HG03095 (cell line): Measurements from ENCODE around the gene PCNX3.
A peak's percentile ranks its signal among the peaks of the same experiment; 100 is the strongest.
"Not testable (repeated sequence)": the region's sequence is repeated elsewhere in the genome, so short reads cannot be mapped to it uniquely, and the experiment has no call there.

Source experiments
- ATAC-seq: cut with Tn5 transposase; IDR thresholded peaks from one replicate; pipeline ENCODE4 v1.9.1; 2021; ENCODE audit warnings: moderate library complexity; ENCODE audit not compliant: unreplicated experiment

Gene PCNX3

DNA sequence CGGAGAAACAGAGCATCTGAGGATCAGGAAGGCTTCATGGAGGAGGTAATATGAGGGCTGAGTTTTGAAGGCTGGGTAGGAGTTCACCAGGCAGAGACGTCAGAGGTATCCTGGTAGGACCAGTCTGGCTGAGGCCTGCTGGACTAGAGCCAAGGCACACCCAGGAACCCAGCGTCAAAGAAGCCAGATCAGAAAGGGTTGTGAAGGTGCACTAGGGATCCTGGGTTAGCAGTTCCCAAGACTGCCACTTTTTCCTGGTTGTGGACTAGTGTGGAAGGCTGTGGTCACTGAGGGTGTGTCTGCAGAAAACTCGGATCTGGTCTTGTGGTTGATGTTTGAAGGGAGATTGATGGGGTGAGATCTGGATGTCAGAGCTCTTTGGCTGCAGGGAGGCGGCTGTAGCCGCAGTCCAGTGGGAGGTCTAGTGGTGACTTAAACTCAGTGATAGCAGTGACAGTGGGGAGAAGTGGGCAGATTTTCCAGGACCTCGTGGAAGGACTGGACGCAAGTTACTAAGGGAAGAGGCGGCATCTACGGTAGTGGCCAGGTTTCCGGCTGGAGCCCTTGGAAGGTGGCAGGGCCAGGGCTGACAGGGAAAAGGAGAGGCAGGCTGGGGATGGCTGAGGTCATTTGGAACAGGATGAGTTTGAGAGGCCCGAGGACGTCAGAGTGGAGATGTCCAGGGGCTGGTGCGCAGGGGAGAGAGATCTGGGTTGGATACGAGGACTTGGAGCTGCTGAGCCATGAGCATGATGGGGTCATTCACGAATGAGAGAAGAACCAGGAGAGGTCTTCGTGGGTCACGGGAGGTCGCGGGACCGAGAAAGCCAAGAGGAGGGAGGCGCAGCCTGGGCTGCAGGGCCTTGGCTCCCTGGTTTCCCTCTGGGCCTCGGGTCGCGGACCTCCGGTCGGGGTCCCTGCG lies 36.3 kb downstream of the PCNX3 start:
- no peak for ATAC-seq

DNA sequence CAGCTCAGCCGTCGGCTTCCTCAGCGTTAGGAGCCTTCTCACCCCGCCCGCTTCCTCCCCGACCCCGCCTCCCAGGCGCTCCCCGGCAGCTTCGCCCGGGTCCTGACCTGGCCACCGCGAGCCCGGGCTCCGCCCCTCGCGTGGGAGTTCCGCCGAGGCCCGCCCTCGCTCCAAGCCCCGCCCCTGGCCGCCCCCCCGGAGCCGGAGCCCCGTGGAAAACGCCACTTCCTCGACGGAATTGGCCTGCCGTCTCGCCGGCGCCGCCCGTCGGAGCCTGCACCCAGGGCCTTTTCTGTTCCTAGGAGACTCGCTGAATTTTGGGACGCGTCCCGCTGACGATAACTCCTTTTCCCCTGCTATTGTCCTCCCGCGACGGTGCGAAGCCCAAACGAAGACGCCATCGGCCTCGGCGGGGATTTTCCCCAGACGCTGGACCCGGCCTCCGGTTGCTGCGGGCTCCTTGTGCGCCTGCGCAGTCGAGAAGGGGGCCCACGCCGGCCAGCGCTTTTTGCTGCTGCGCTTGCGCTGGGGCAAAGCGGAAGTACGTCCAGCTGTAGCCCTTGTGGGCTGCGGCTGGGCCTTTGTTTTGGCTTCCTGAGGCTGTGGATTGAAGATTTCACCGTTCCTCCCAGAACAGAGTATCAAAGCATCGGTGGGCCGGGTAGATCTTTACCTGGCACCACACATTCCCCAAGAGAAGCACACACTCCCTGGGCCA lies 37.1 kb downstream of the PCNX3 start:
- peak; percentile 60 for ATAC-seq

DNA sequence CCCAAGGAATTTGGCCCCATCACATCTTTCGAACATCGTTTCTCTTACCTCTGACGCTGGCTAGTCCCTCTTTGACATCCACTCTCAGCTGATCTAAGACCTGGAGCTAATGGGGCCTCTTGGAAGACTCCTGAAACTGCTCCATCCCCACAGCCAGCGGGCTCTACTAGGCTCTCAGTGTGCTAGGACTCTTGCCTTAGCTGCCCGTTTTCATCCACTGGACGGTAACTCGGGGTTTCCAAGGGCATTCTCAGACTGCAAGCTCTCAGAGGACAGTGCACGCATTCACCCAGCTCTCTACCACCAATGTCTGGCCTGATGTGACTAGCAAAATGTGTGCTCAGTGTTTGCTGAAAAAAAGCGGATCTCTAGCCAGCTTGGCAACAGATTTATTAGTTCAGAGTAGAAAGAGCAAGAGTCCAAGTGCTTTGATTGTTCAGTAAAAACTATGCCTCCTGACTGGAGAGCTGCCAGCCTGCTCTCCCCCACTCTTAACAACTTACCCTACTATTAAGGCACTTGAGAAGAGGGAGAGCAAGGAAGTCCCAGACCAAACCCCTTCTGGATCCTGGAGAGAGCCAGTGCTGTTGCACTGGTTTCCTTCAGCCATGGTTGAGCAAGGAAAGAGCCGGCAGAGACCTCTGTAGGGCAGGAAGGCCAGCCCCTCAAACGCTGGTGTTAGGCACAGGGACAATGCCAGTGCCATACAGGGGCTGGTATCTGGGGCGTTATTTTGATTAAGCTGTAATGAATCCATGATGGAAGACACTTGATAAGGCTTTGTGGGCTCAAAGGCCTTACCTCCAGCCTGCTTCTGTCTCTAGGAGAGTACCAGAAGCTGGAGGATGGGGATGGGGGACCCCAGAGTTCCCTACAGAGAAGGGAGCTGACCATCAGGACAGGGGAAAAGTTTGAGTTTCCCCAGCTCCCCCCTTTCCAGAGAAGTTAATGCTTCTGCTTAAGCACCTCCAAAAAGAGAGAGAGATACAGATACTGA lies 38.0 kb downstream of the PCNX3 start:
- ATAC-seq, result no peak

DNA sequence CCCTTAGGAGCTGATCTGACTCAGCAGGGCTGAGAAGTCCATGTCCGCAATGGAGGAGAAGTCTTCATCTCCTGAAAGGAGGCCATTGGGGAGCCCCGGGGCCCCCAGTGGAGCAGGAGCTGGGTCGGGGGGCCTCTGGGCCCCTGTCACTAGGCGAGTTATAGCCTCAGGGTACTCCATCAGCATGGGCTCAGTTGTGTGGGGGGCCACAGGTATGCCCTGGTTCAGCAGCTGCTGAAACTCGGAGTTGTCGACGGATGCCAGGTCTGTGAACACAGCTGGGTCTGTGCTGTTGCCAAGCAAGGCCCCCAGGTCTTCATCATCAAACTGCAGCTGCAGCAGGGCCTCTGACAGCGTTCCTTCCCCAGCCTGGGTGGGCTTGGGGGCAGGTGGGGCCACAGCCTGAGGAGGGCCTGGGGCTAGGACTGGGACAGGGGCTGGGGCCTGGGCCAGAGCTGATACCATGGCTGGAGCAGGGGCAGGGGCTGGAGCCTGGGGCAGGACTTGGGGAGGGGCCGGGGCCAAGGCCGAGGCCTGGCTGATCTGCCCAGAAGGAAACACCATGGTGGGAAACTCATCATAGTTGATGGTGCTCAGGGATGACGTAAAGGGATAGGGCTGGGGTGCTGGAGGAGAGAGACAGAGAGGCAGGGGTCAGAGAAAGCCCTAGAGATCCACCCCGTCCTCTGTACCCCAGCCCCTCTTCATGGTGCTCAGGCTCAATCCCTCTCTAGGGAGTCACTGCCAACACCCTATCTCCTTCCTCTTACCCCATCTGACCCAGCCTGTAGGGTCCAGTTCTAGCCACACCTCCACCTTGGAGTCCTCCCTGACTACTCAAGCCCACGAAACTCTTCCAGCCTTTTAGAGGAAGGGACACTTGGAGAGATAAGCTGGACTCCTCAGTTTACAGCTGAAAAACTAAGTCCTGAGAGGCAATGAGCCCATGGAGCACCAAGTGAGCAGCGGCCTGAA lies 39.1 kb downstream of the PCNX3 start:
- no peak for ATAC-seq

DNA sequence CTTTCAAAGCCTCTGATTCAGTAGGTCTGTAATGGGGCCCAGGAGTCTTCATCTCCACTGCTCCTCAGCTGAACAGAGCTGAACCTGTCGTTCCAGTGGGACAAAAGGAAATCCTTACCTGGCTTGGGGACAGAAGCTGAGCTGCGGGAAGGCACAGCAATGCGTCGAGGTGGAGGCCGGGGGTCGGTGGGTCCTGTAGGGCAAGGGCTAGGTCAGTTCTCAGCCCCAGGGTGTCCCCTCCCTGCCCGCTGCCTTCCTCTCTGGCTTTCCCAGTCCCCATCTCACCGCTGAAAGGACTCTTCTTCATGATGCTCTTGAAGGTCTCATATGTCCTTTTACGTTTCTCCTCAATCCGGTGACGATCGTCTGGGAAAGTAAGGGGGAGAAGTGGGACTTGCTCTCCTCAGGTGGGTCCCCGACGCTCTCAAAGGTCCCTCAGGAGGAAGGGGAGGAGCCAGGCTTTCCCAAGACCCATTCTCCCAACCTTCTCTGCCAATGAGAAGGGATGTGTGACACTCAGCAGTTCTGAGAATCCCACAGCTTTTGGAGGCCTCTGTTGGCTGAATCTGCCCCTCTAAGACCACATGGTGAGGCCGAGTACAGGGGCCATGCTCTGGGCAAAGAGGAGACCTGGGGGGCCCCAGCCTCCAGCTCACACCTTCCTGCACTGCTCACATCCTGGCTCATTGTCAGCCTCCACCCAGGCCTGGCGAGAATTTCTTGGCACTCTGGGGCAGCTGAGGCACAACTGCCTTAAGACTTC lies 40.2 kb downstream of the PCNX3 start:
- no peak for ATAC-seq

DNA sequence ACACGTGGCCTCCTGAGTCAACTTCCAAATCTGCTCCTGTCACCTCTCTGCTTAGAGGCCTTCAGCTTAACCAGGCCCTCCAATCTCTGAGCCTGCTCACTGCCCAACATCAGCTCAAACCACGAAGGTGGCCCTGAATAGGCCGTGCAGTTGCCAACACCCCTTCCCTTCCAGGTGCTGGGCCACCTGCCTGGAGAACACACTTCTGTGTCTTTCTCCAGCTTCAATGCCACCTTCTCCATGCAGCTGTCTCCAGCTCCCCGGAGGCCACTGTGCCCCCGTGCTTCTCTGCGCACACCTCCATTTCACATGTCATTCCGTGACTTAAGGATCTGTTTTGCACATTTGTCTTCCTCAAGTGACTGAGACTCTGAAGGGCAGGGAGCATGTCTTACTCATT lies 41.9 kb downstream of the PCNX3 start:
- no peak for ATAC-seq

DNA sequence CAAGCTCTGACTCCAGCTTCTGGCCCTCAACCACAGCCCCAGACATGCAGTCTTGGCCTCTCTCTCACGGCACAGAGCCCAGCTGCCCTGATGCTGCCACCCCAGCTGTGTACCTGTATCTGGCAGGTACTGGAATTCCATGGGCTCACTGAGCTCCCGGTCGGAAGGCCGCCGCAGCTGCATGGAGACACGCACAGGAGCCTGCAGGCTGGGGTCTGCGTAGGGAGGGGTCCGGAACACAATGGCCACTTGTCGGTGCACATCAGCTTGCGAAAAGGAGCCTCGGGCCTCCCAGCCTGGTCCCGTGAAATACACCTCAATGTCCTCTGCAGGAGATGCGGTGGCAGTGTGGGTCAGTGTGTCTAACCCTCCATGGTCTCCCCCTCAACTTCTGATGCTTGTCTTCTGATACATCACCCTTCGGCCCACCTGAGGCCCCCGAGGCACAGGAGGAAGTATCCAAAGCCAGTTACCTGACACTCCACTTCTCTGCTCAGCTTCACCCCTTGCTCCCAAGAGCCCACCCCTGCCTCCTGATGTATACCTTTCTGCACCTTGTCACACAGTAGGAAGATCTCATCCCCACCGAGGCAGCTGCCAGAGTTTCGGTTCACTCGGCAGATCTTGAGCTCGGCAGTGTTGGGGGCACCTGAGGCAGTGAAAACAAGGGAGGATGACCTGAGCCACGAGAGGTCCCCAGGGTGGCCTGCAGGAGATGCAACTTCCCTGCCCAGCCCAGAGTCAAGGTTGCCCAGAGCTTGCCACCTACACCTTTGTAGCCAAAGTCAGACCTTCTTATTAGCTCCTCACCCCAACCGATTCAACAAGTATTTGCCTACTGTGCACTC lies 42.8 kb downstream of the PCNX3 start:
- ATAC-seq, result no peak

DNA sequence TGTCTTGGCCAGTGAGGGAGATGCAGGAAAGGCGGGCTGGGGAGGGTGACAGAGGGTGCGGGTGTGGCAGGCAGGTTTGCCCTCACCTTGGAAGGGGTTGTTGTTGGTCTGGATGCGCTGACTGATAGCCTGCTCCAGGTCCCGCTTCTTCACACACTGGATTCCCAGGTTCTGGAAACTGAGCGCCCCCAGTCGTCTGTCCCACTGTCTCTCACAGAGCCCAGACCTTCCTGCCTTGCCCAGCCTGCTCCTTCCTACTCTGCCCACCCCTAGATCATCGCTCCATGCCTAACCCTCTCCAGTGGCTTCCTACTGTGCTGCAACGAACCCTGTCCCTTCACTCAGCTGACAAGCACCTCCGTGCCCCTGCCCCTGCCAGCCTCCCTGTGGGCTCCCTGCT lies 44.5 kb downstream of the PCNX3 start:
- no peak for ATAC-seq

DNA sequence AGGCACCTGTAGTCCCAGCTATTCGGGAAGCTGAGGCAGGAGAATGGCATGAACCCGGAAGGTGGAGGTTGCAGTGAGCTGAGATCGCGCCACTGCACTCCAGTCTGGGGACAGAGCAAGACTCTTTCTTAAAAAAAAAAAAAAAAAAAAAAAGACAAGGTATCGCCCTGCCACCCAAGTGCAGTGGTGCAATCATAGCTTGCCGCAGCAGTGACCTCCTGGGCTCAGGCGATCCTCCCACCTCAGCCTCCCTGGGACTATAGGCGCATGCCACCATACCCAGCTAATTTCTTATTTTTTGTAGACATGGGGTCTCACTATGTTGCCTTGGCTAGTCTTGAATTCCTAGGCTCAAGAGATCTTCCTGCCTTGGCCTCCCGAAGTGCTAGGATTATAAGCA lies 45.3 kb downstream of the PCNX3 start:
- not testable (repeated sequence) for ATAC-seq

DNA sequence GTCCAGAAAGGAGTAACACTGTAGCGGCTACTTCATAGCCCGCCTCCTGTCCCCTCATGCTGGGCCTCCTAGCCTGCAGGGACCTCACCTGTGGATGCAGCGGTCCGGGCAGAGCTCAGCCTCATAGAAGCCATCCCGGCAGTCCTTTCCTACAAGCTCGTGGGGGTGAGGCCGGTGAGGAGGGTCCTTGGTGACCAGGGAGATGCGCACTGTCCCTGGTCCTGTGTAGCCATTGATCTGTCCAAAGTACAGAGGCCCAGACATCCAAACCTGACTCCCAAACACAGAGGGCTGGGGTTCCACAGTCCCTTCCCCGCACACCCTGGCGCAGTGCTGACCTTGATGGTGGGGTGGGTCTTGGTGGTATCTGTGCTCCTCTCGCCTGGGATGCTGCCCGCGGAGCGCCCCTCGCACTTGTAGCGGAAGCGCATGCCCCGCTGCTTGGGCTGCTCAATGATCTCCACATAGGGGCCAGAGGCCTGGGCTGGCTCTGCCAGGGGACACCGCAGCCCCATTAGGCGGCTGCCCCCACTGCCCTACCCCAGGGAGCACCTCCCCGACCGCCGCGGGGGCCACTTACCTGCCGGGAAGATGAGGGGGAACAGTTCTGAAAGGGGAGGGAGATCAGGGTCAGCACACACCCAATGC lies 46.1 kb downstream of the PCNX3 start:
- ATAC-seq, result no peak

DNA sequence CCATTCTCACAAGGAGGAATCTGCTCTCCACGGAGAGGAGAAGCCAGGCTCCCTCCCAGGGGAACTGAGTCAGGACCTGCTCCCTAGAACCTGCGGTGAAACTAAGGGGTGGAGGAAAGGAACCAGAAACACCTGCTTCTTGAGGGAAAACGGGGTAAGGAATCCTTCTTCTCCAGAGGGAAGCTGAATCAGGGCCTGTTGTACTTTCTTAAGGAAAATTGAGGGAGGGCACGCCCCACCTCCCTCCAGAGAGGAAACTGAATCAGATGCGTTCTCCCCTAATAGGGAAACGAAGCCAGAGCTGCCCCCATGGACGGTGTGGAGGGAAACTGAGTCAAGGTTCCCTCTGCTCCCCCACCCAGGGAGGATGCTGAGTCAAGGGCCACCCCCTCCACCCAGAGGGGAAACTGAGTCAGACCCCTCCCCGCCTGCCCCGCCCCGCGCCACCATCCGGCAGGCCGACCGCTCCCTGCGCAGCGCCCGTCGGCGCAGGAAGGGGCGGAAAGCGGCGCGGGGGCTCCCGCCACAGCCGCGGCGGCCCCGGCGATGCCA lies 46.7 kb downstream of the PCNX3 start:
- ATAC-seq, result no peak

DNA sequence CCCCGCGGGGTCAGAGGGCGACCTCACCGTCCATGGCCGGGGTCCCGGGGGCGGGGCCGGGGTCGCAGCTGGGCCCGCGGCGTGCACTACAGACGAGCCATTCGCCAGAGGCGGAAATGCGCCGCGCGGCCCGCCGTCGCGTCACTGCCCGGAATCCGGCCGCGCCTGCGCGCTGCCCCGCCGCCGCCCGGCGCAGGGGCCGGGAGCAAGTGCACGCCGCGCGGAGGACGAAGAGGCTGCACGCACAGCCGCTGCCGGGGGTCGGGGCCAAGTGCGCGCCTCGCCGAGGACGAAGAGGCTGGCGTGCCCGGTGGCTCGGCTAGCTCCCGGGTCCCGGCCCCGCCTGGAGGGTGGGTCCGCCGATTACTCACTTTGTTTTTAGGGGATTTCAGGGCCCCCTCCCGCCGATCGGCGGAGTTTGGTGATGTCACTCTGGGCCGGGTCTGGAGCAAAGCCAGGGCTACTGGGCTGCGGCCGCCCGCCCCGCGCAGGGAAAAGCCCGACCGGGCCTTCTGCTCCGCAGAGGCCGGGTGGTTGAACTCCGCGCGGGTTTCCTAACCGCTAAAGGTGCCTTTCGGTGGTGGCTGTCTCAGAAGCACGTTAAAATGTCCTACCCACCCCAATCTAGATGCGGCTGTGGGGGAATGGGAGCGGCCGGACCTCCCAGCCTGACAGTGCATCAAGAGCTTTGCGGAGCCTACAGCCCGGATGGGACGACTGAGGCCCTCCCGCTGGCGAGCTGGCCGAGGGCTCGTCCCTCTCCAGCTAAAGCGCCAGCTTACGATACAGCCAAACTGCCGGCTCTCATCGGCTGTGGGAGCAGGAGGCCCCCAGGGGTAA lies 47.4 kb downstream of the PCNX3 start, which contains the start of gene RELA:
RELA (minus strand) TSS at position 118 of the 840 bp plus-strand sequence; CDS start at position 34, 84 bp downstream.
- peak; percentile 61 for ATAC-seq

DNA sequence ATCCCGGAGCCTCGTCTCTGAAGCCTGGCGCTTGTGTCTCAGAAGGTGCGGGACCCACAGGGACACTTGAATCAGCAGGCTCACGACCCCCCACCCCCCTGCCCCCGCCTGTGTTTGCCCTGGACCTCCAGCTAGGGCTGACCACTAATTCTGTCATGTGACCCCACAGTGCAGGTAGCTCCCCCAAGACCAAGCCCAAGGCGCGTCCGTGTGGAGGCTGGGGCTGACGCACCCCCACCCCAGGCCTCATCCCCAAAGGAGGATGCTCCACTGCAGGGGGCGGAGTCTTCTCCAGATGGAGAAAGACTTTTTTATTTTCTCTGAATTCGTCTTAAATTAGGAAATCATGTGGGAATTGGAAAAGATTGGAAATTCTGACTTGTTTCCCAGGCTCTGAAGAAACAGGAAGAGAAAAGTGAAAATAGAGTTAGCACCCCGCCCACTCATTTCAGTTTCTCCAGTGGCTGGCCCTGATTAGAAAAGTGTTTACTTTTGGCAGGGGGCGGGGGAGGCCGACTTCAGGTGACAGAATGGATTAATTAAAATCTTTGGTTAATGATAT lies 48.1 kb downstream of the PCNX3 start:
- peak; percentile 13 for ATAC-seq

DNA sequence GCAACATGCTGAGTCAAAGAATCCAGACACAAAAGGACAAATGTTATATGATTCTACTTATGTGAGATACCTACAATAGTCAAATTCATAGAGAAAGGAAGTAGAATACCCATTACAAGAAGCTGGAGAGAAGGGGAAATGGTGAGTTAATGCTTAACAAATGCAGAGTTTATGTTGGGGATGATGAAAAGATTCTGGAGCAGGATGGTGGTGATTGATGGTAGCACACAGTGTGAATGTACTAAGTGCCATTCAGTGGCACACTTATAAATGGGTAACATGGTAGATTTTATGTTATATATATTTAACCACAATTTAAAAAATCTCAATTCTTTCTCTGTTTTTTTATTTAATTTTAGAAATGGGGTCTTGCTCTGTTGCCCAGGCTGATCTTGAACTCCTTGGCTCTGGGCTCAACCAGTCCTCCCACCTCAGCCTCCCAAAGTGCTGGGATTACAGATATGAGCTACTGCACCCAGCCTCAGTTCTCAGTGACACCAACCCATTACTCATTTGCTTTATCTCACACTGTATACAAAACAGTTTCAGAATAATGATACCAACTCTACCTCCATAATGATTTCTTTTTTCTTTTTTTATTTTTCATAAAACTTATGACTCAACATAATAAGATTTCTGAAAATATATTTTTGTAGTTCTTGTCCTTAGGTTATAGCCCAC lies 56.7 kb downstream of the PCNX3 start:
- no peak for ATAC-seq

DNA sequence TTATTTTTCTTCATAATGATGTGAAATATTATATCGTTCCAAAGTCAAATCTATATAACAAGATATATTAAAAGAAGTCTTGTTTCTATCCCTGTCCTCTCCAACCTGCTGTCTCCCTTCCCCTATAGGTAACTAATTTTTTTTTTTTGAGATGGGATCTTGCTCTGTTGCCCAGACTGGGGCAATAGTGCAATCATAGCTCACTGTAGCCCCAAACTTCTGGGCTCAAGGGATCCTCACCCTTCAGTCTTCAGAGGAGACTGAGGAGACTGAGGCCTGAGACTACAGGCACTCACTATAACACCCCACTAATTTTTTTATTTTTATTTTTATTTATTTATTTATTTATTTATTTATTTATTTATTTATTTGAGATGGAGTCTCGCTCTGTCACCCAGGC lies 57.4 kb downstream of the PCNX3 start:
- no peak for ATAC-seq
